HG02798 (cell line): ENCODE data around the gene P2RX6.
"Not testable (repeated sequence)": the region's sequence is repeated elsewhere in the genome, so short reads cannot be mapped to it uniquely, and the experiment has no call there.

ENCODE experiments used
- ATAC-seq: cut with Tn5 transposase; IDR thresholded peaks from one replicate; pipeline ENCODE4 v1.9.1; 2021; ENCODE audit warnings: mild to moderate bottlenecking; ENCODE audit not compliant: unreplicated experiment, poor library complexity

The P2RX6 gene

GRCh38 chr22:21051145-21051830 lies 36.3 kb downstream of the P2RX6 start:
- ATAC-seq = no peak

- ATAC-seq = no peak
Observed at GRCh38 chr22:21051831-21052400, 37.0 kb downstream of the P2RX6 start.

- no peak for ATAC-seq
Observed at GRCh38 chr22:21052715-21053459, 37.9 kb downstream of the P2RX6 start.

GRCh38 chr22:21054046-21054713 lies 39.2 kb downstream of the P2RX6 start:
- ATAC-seq = no peak

- ATAC-seq = no peak
Observed at GRCh38 chr22:21054714-21055563, 40.0 kb downstream of the P2RX6 start.

- no peak for ATAC-seq
Observed at GRCh38 chr22:21055564-21055834, 40.5 kb downstream of the P2RX6 start.

- no peak for ATAC-seq
Observed at GRCh38 chr22:21055880-21056319, 40.9 kb downstream of the P2RX6 start.

GRCh38 chr22:21060363-21060762 lies 45.4 kb downstream of the P2RX6 start:
- ATAC-seq = not testable (repeated sequence)

- ATAC-seq = not testable (repeated sequence)
Observed at GRCh38 chr22:21061660-21062321, 46.8 kb downstream of the P2RX6 start.

GRCh38 chr22:21064425-21064824 lies 49.5 kb downstream of the P2RX6 start:
- not testable (repeated sequence) for ATAC-seq

GRCh38 chr22:21064917-21065864 lies 50.2 kb downstream of the P2RX6 start:
- no peak for ATAC-seq

GRCh38 chr22:21067075-21067900 lies 52.3 kb downstream of the P2RX6 start:
- ATAC-seq = no peak

GRCh38 chr22:21067901-21068680 lies 53.1 kb downstream of the P2RX6 start:
- ATAC-seq = no peak

- ATAC-seq = no peak
Observed at GRCh38 chr22:21068681-21069276, 53.8 kb downstream of the P2RX6 start.

- ATAC-seq = no peak
Observed at GRCh38 chr22:21069375-21069774, 54.4 kb downstream of the P2RX6 start.

- no peak for ATAC-seq
Observed at GRCh38 chr22:21070690-21071615, 56.0 kb downstream of the P2RX6 start.
